SKM-1 (cell line): ENCODE data around the gene MAP3K12.
"Not testable (repeated sequence)": the region's sequence is repeated elsewhere in the genome, so short reads cannot be mapped to it uniquely, and the experiment has no call there.

Source experiments
- DNase-seq: peaks from one replicate; lab custom pipeline; 2025; ENCODE audit not compliant: unreplicated experiment; lab: John Stamatoyannopoulos, UW

Gene MAP3K12

DNA sequence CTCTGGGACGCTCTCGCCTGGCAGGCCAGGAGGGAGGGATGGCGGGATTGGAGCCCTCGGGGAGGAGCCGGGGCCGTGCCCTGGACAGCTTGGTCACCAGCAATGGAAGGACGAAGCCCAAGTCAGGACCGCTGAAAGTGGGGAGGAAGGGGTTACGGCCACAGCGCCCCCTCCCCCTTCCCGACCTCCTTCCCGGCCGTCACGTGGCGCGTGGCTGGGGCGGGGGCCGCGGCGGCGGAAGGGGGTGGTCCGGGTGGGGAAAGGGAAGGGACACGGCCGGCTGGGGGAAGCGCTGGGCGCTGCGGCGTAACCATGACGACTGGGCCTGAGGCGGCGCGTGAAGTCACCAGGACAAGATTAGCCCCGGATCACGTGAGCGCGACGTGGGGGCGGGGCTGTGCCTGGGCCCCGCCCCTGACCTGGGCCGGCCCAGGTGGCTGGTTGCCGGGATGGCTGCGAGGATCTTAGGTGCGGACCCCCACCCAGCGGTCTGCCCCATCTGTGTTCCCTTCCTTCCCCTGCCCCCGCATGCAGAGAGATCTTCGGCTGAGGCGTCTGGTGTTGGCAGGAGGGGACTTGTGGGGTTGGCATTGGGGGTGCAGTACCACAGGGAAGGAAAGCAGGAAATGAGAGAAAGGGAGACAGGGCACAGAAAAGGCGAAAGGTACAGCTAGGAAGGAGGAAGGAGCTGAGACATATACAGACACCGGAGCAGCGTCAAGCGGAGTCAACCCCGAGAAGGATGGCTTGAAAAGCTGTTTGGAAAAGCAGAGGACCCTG is 6.2 kb downstream of the MAP3K12 start:
- no peak for DNase-seq

DNA sequence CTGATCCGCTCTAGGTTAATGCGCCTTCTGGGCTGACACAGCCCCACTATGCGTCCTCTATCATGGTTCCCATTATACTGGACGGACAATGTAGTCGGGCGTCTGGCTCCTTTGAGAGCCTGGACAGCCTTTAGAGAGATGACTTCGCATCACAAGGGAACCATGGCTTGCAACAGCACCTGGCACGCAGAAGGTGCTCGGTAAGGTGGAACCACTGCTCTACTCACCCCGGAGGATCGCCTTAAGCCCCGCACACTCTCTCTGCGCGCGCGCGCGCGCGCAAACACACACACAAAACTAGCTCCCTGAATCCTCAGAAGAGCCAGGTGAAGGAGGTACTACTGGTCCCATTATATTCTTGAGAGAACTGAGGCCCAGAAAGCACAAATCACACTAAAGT is 7.1 kb downstream of the MAP3K12 start:
- DNase-seq: no peak

DNA sequence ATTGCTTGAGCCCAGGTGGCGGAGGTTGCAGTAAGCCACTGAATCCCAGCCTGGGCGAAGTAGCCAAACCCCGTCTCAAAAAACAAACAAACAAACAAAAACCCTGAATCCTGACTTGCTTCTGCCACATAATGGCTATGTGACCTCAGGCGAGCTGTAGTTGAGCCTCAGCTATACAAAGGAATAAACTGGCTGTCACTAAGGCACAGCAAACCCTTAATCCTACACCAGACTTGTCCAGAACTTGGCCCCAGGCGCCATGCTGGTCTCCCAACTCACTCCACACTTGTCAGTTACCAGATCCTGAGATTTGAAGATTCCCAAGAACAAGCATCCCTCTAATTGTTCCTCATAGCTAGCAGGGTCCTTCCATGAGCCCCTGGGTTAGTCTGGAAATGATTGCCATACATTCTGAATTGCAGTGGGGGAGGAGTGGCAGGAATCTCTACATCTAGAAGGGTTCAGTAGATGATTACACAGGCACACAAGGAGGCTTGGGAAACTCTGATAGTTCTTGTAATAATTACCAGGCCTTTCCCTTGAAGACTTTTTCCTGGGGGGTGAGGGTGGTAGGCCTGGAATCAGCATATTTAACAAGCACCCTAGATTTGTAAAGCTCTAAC is 9.9 kb downstream of the MAP3K12 start:
- DNase-seq: no peak

DNA sequence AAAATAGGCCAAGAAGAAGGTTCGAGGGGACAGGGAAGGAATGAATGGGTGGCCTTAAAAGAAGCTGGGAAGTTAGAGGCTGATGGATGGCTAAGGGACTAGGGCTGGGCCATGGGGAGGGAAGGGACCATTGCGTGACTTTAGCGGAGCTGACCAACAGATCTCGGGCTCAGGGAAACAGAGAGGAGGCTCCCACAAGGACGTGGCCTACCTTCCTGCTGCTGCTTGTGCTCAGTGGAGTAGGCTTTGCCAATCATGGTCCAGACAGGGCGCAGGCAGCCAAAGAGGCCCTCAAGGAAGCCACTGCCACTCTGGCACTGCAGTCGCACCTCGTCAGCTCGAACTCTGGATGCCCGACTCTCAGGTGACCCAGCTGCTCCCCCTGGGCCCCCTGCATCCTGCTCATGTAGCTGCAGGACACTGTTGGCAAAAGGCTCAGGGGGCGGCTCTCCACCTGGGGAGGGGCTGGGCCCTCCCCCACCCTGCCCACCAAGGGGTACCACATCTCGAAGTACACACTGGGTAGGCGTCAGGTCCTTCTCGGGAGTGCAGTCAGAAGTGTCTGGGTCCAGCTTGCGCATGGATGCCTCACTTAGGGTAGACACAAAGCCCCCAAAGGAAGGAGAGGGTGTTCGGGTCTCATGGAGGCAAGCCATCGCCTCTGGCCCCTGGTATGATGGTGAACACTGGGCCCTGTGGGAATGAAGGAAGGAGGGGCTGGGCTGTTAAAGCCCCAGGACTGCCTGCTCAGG is 12.3 kb downstream of the MAP3K12 start:
- no peak for DNase-seq

DNA sequence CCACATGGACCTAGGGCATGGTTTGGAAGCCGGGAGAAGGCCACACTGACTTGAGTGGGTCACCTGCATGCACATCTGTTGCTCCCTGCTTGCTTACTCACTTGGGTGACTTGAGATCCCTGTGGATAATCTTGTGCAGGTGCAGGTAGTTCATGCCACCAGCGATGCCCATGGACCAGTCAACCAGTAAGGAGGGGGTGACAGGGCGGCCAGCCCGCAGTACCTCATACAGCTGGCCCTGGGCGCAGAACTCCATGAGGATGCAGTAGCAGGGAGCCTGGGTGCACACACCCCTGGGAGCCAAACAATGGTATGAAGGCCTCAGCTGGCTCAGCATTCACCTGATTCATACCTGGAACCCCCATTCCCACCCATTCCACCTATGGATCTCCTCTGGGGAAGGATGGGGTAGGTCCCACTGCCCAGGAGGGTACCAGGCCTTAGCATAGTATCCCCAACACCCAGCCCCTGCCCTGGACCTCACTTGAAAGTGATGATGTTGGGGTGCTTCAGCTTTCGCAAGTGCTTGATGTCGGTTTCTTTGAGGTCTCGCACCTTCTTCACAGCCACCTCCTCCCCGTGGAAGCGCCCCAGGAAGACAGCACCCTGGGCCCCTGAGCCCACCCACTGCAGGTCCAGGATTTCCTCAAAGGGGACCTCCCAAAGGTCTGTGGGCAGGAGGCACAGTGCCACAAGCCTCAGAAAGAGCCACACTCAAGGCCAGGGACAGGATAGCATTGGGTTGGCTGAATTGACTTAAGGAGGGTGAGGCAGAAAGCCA is 13.1 kb downstream of the MAP3K12 start:
- DNase-seq: no peak

DNA sequence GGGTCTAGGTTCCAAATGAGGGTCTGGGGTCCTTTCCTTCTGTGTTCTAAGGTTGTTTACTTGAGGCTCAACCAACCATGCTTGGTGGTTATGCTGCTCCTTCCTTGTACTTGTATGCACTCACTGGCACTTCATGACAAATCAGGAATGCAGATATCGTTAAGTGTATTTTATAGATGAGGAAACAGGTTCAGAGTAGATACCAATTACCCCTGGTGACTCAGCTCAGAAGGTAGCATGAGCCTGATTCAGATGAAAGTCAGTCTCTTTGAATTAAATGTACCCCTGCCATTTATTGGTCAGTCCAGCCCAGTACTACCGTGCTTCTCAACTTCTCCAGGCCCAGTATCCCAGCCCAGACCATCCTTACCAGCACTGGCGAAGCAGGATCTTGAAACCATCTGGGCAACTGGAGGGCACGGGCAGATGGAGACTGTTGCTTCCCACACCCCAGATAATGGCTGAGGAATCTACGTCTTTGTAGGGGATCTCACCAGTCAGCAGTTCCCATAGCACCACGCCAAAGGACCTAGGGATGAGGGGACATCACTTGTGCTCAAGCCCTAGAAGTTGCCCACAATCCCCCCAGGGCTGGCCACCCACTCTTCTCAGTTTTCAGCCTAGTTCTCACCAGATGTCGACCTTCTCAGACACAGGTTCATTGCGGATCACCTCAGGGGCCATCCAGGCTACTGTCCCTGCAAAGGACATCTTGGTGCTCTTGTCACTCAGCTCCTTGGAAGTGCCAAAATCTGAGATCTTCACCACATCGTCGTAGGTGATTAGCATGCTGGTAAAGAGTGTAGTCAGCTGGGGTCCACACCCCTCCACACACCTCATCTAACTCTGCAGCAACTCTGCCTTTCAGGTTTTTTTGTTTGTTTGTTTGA is 14.3 kb downstream of the MAP3K12 start:
- DNase-seq: no peak

DNA sequence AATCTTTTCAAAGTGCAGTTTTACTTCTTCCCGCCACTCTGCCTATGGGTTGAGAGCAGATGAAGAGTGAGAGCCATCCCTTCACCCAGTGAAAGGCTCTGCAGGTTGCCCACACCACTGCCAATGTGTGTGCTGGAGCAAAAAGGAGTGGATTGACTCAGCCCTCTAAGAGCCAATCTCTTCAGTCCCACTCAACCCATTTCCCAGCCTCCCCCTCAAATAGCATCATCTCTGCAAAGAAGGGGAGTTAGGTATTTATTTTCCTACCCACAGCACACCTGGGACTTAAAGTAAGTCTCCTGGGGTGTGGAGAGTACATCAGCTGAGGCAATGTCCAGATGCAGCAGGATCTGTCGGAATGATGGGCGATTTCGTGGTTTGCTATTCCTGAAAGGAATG is 15.3 kb downstream of the MAP3K12 start:
- no peak for DNase-seq

DNA sequence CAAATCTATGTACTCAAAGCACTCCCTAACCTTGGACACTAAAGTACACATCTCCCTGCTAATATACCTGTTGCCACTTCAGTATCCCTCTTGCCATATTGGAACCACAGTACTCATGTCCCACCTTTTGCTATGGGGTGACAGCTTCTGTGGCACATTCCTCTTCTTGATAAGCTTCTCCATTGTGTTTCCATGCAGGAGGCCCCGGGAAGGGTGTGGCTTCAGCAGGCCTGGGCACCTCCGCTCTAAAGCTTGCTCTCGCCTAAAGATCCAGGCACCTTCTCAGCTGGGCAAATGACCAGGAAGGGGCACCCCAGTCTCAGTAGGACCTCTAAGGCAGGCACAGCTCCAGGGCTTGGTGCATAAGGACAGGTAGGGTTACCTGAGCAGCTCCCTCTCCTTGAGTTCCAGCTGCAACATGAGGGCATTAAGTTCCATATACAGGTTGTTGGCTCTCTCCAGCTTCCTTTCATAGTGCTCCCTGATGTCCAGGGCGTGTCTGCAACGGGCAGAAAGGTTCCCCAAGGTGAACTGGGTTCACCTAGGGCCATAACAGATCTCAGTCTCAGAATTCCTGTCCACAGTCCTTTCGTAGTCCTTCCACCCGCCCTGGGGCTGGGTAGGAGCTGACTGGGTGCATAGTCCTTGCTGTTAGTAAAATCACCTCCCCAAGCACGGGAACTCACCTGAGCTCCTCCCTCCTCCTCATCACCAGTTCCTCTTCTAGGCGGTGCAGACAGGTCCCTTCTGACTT is 15.9 kb downstream of the MAP3K12 start:
- no peak for DNase-seq

DNA sequence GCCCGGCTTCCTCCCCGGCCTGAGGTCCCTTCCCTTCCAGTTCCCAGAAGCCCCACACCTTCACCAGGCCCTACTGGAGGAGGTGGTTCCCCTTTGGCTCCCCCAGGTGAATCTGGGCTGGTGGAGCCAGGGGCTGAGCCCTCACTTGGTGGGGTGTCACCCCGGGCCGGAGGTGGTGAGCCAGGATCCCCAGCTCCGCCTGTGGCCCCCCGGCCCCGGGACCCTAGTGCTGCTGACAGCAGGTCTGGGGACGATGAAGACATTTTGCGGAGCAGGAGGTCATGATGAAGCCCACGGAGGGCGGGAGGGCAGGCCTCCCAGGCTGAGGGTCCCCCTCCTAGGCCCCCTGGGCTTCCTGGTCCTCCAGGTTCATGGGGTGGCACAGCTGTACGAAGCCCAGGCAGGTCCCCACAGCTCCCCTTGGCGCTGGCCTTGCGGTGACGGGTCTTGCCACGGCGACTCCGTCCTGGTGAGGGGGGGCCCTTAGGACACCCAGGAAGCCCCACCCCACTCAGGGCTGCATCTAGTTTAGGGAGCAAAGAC is 16.6 kb downstream of the MAP3K12 start:
- DNase-seq: no peak

DNA sequence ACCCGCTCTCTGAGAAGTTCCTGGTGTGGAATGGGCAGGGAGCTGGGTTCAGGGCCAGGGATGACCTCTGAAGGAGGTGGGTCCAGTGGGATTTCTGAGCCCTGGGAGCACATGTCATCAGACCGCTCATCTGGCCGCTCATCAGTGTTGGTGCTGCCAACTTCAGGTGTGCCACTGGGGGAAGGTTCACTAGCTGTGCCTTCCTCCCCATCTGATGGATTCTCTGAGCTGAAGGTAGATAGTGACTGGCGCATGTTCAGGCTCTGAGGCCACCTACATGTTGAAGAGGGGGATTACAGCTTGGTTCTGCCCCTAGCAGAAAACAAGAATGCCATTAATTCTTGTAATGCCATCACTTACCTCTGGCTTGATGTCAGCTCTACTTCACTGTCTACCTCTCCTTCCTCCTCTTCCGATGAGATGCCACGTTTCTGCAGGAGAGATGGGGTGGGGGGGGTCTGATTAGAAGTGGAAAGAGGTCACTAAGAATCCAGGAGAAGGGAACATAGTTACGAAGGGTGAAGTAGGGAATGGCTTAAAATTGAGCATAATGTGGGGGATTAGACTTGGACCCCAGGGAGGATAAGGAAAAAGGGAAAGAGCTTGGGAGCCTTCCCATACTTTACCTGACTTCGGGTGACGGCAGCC is 17.2 kb downstream of the MAP3K12 start:
- DNase-seq: no peak

DNA sequence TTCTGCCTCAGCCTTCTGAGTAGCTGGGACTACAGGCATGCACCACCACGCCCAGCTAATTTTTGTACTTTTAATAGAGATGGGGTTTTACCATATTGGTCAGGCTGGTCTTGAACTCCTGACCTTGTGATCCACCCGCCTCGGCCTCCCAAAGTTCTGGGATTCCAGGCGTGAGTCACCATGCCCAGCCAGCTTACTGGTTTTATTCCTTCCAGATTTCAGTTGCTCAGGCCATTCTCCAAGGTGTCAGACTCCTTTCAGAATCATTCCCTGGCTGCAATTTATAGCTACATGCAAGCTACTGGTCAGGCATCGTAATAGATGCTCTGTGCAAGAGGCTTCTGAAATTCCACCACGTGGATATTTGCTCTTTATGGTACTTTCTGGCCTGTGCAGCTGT is 17.8 kb downstream of the MAP3K12 start:
- DNase-seq: not testable (repeated sequence)

DNA sequence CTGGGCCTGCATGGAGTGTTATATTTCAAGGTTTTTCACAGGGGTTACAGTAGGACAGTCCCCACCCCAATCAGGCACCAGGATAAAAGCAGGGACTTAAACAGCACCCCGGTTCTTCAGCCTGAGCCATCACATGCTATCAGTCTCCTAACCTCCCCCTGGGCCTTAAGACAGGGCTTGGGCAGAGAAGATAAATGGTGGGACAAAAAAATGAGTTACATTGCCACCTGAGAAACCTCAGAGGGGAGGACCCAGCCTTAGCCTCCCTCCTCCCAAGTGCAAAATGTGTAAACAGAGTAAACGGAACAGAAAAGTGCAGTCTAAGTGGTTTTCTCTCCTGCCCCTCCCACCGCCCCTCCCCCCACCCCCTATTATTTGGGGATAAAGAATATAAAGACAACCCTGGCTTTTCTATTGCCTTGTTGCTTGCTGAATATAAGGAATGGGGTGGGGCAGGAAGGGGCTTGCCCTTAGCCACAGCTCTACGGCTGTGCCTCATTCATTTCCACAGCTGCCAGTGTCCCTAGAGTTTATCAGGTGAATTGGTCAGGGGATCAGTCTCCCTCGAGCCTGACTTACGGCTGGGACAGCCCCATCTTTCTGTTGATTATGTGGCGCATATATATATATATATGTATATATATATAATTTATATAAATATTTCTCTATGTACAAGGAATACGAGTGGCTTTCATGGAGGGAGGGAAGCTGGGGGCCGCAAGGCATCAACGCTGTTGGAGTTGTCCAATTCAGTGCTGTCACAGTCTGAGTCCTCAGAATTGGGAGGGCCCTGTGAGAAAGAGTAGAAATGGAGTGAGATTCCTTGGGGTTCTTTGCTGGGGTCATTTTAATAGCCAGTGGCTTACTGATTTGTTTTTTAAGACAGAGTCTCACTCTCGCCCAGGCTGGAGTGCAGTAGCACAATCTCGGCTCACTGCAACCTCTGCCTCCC is 18.5 kb downstream of the MAP3K12 start:
- DNase-seq: no peak

DNA sequence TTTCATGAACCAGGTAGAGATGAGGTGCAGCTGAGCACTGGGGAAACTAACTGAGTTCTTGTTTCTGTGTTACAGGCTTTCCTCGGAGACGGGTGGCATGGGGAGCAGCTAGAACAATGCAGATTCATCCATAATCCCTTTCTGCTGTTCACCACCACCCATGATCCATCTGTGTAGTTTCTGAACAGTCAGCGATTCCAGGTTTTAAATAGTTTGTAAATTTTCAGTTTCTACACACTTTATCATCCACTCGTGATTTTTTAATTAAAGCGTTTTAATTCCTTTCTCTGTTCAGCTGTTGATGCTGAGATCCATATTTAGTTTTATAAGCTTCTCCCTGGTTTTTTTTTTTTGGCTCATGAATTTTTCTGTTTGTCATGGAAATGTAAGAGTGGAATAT is 19.9 kb downstream of the MAP3K12 start:
- no peak for DNase-seq

DNA sequence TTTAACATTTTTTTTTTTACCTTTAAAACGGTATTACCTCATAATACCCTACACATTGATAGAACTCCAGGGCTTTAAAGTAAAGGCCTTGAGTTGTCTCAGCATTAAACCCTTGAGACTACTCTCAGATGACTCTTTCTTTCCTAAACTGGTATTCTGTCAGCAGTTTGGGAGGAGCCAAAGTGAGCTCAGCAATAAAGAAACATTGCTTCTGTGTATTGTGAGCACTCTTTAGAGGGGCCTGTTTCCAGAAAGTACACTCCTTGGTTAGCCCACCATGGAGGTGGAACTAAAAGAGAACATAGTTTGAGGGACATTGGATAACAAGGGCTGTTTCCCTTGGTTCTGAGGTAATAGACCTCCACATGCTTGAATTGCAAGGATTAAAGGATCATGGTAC is 20.4 kb downstream of the MAP3K12 start:
- DNase-seq: no peak

DNA sequence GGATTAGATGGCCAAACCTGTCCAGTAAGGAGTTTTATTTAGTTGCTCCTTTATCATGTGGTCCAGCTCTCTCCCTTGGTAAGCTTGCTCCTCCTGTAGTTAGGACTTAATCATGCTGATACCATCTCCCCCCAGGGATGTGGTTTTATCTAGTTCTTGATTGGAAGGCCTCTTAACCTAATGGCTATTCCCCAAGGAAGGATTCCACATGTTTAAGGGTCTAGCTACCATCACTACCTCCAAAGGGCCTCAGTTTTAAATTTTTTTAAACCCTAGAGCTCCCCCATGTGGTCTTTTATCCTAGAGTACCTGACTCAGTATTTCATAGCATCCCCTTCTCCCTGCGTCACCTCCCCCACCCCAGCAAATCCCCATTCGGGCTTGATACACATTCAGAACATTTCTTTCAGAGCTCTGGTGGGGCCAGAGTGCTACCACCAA is 22.5 kb downstream of the MAP3K12 start:
- no peak for DNase-seq

DNA sequence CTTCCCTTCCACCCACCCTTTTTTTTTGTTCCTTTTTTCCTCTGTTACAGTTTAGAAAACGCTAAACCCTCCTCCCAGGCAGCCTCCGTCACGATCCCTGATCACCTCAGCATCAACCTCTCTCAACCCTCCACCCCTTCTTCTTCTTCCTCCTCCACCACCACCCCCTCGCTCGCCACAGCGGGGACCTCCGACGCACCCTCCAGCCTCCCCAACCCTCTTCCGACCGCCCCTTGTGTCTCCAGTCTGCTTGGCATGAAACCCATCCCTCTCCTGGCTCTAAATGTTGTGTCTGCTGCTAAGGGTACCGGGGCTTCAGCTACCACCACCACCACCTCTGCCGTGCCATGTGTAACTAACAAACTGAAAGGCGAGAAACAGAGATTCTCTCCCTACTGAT is 24.4 kb downstream of the MAP3K12 start:
- DNase-seq: no peak

DNA sequence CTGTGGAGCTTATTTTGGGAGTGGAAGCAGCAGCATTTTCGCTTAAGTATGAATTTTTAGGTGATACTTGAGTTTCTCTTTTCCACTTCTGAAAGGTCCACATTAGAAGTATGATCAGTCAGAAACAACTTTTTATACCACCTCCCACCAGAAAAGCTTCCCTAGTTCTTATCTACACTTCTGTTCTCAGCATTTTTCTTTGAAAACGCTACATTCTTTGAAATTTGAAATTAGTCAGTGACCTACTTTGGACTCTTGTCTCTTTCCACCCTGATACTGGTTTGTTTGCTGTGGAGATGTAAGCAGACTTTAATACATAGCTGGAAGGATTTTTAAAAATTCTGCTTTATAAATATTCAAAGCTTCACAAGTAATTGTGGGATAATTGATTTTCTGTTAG is 25.2 kb downstream of the MAP3K12 start:
- DNase-seq: no peak
